Measurements from ENCODE around the gene FOXN3. TPM values are rescaled to one million over a fixed set of nuclear protein-coding genes. Genes with fewer than 3 reads are reported as not detected.

The FOXN3 gene
- total and polyA plus RNA-seq, 9 donors: 56.9 to 172 (median 99.2) TPM

DNA sequence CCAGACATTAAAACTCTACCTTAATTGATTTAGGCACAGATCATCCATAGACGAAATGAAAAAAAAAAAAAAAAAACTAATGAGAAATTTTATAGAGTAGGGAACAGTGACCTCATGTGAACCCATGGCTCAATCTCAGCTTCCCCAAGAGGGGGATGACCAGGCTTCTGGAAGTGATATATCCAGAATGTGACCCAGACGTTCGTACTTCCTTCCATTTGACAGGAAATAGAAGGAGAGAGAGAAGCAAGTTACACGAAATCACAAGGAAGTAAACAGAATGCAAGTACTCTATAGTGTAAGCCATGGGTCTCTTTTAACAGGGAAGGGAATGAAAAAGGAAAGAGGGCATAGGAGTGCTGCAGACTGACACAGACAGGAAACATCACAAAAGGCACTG lies 10.1 kb downstream of the FOXN3 start:
- WGBS, 3 donors: 18 to 27% (median 18%) methylated on average over 4 of the region's 4 CpGs
- intact Hi-C loops (cut with DNase I): no loop called here
- DNase-seq: no peak
- Histone ChIP-seq H3K4me3 (no peak overlapping the region), H3K4me1 (ENCODE audit: insufficient read depth) (peaks cover 31% of the 10 kb centered on the region), H3K36me3 (no peaks in the 10 kb centered on the region), H3K9me3 (no peaks in the 10 kb centered on the region), H3K27ac (no peak overlapping the region), H3K27me3 (no peaks in the 10 kb centered on the region)
- TF ChIP-seq EP300 (IDR thresholded peaks at IDR 0.05): no peak
- no peak for TF ChIP-seq POLR2A (IDR thresholded peaks at IDR 0.05)
- TF ChIP-seq, protein P1, sequence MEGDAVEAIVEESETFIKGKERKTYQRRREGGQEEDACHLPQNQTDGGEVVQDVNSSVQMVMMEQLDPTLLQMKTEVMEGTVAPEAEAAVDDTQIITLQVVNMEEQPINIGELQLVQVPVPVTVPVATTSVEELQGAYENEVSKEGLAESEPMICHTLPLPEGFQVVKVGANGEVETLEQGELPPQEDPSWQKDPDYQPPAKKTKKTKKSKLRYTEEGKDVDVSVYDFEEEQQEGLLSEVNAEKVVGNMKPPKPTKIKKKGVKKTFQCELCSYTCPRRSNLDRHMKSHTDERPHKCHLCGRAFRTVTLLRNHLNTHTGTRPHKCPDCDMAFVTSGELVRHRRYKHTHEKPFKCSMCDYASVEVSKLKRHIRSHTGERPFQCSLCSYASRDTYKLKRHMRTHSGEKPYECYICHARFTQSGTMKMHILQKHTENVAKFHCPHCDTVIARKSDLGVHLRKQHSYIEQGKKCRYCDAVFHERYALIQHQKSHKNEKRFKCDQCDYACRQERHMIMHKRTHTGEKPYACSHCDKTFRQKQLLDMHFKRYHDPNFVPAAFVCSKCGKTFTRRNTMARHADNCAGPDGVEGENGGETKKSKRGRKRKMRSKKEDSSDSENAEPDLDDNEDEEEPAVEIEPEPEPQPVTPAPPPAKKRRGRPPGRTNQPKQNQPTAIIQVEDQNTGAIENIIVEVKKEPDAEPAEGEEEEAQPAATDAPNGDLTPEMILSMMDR (IDR thresholded peaks at IDR 0.05): no peak

DNA sequence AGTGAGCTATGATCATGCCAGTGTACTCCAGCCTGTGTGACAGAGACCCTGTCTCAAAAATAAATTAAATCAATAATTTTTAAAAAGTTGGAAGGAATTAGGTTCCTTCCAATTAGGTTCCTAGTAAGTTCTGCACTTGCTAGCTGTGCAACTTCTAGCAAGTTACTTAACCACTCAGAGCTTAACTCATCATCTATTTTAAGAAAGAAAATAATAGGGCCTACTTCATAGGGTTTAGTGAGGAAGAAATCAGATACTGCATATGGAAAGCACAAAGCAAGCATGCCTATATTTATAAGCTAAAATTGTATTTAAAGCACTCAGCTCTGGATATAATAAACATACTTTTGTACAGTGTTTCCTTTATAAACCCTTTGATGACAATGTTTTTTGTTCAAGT lies 10.7 kb downstream of the FOXN3 start:
- TF ChIP-seq, protein P1 (IDR thresholded peaks at IDR 0.05): no peak
- no peak for TF ChIP-seq EP300 (IDR thresholded peaks at IDR 0.05)
- TF ChIP-seq POLR2A (IDR thresholded peaks at IDR 0.05): no peak
- Histone ChIP-seq H3K36me3 (no peaks in the 10 kb centered on the region), H3K27me3 (no peaks in the 10 kb centered on the region), H3K4me1 (ENCODE audit: insufficient read depth) (peaks cover 31% of the 10 kb centered on the region), H3K4me3 (no peak overlapping the region), H3K27ac (no peak overlapping the region), H3K9me3 (no peaks in the 10 kb centered on the region)
- intact Hi-C loops (cut with DNase I): no loop called here
- no peak for DNase-seq

DNA sequence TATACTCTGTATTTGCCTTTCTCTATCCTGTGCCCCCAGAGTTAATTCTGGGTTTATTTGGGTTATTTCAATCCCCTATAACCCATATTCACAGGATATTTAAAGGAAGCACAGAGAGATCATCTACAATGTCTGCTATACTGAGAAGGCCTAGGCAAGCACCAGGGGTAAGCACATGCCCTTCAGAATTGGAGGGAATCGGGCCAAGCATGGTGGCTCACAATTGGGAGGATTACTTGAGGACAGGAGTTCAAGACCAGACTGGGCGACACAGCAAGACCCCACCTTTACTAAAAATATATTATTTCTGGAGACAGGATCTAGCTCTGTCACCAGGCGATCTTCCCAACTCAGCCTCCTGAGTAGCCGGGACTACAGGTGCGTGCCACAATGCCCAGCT lies 11.3 kb downstream of the FOXN3 start:
- Histone ChIP-seq H3K9me3 (no peaks in the 10 kb centered on the region), H3K4me3 (no peak overlapping the region), H3K27ac (no peak overlapping the region), H3K27me3 (no peaks in the 10 kb centered on the region), H3K4me1 (ENCODE audit: insufficient read depth) (peaks cover 28% of the 10 kb centered on the region), H3K36me3 (no peaks in the 10 kb centered on the region)
- no peak for DNase-seq
- 83 to 96% (median 95%) methylated on average over 5 of the region's 5 CpGs for WGBS, 3 donors
- no peak for TF ChIP-seq EP300 (IDR thresholded peaks at IDR 0.05)
- TF ChIP-seq, protein P1 (IDR thresholded peaks at IDR 0.05): no peak
- no peak for TF ChIP-seq POLR2A (IDR thresholded peaks at IDR 0.05)
- intact Hi-C loops (cut with DNase I): no loop called here

DNA sequence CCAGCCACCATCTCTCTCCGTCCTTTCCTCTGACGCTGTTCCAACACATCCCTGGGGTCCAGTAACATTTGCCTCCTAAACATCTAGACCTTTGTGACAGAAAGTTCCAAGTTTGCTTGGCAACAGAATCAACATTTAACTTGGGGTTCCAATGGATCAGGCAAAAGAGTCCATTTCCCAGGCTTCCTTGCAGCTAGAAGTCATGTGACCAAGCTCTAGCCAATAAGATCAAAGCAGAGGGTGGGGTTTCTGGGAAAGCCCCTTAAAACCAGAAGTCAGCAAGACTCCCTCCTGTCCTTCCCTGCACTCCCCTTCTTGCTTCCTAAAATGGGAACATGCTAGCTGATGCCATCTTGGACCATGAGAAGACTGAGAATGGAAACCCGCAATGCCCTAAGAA lies 14.7 kb downstream of the FOXN3 start:
- no peak overlapping the region for H3K27ac ChIP-seq
- no peaks in the 10 kb centered on the region for H3K36me3 ChIP-seq
- H3K4me3 ChIP-seq: no peak overlapping the region
- no peak for DNase-seq
- peaks cover 15% of the 10 kb centered on the region for H3K4me1 ChIP-seq (ENCODE audit: insufficient read depth)
- TF ChIP-seq, protein P1 (IDR thresholded peaks at IDR 0.05): no peak
- no peak for TF ChIP-seq POLR2A (IDR thresholded peaks at IDR 0.05)
- no peaks in the 10 kb centered on the region for H3K9me3 ChIP-seq
- 86 to 92% (median 92%) methylated on average over 3 of the region's 3 CpGs for WGBS, 3 donors
- intact Hi-C loops (cut with DNase I): no loop called here
- no peaks in the 10 kb centered on the region for H3K27me3 ChIP-seq

DNA sequence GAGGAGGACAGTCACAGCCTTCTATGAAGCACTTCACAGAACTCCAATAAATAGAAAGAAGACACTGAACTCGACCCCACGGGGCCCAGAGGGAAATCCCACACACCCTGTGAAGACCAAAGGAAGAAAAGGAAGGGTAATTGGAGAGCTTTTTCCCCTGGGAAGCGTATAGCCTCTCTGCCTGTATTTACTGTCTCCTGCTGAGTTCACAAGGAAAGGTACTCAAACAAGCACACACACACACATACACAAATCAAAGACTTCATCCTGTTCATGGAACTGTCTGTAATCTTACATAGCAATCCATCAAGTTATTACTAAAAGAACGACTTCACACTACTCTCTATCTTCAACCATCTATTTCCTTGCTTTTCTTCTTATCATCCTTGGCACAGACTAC lies 15.3 kb downstream of the FOXN3 start:
- DNase-seq: no peak
- no peaks in the 10 kb centered on the region for H3K9me3 ChIP-seq
- H3K27me3 ChIP-seq: no peaks in the 10 kb centered on the region
- no peak overlapping the region for H3K4me3 ChIP-seq
- WGBS, 3 donors: 64 to 75% (median 68%) methylated on average over 4 of the region's 4 CpGs
- H3K36me3 ChIP-seq: no peaks in the 10 kb centered on the region
- intact Hi-C loops (cut with DNase I): no loop called here
- H3K4me1 ChIP-seq (ENCODE audit: insufficient read depth): peaks cover 11% of the 10 kb centered on the region
- H3K27ac ChIP-seq: no peak overlapping the region
- no peak for TF ChIP-seq EP300 (IDR thresholded peaks at IDR 0.05)
- TF ChIP-seq, protein P1 (IDR thresholded peaks at IDR 0.05): no peak
- TF ChIP-seq POLR2A (IDR thresholded peaks at IDR 0.05): no peak

All from ovary (tissue), 9 donors.